H9 (cell line): Measurements from ENCODE around the gene TREML4. TPM values are rescaled to one million over a fixed set of nuclear protein-coding genes. Genes with fewer than 3 reads are reported as not detected.

Source experiments
- DNase-seq: peaks from one replicate; pipeline ENCODE4 v3.0.0-alpha.2; 2017
- H2AFZ ChIP-seq: one replicate; pipeline ENCODE4 v1.6.1; 2013; ENCODE audit warnings: mild to moderate bottlenecking, low read length, control low read depth, moderate library complexity
- H2AK5ac ChIP-seq: 2 replicates; pipeline ENCODE4 v1.6.1; 2013; ENCODE audit warnings: low read length, control low read depth, mixed read lengths; ENCODE audit not compliant: insufficient read length
- H2BK120ac ChIP-seq: one replicate; pipeline ENCODE4 v1.6.1; 2013; ENCODE audit warnings: low read depth, mild to moderate bottlenecking, low read length, control low read depth, inconsistent platforms; ENCODE audit not compliant: poor library complexity, severe bottlenecking
- H2BK12ac ChIP-seq: 2 replicates; pipeline ENCODE4 v1.6.1; 2013; ENCODE audit warnings: low read length, control low read depth, mixed read lengths, low read depth; ENCODE audit not compliant: insufficient read length
- H2BK15ac ChIP-seq: 2 replicates; pipeline ENCODE4 v1.6.1; 2013; ENCODE audit warnings: low read depth, low read length, control low read depth
- H2BK20ac ChIP-seq: one replicate; pipeline ENCODE4 v1.6.1; 2013; ENCODE audit warnings: low read depth, mild to moderate bottlenecking, low read length, control low read depth, inconsistent platforms; ENCODE audit not compliant: poor library complexity, severe bottlenecking
- H2BK5ac ChIP-seq: 2 replicates; pipeline ENCODE4 v1.6.1; 2013; ENCODE audit warnings: low read length, control low read depth, mixed read lengths; ENCODE audit not compliant: insufficient read length
- H3K14ac ChIP-seq: 2 replicates; pipeline ENCODE4 v1.6.1; 2013; ENCODE audit warnings: low read length, control low read depth; ENCODE audit not compliant: insufficient read depth
- H3K18ac ChIP-seq: 2 replicates; pipeline ENCODE4 v1.6.1; 2013; ENCODE audit warnings: low read depth, mild to moderate bottlenecking, mixed read lengths, low read length, control low read depth; ENCODE audit not compliant: insufficient read length
- H3K23ac ChIP-seq: 2 replicates; pipeline ENCODE4 v1.6.1; 2013; ENCODE audit warnings: low read length, control low read depth, mixed read lengths, low read depth; ENCODE audit not compliant: insufficient read length
- H3K23me2 ChIP-seq: 2 replicates; pipeline ENCODE4 v1.6.1; 2013; ENCODE audit warnings: low read depth, mild to moderate bottlenecking, mixed read lengths, low read length, control low read depth; ENCODE audit not compliant: insufficient read length, poor library complexity, severe bottlenecking
- H3K27ac ChIP-seq: 2 replicates; pipeline ENCODE4 v1.5.1; 2013; ENCODE audit warnings: low read length, control low read depth, mixed read lengths, low read depth; ENCODE audit not compliant: insufficient read length
- H3K27me3 ChIP-seq: 2 replicates; pipeline ENCODE4 v1.6.1; 2013; ENCODE audit warnings: low read length, control low read depth, inconsistent platforms; ENCODE audit not compliant: insufficient read depth
- H3K4ac ChIP-seq: 2 replicates; pipeline ENCODE4 v1.6.1; 2013; ENCODE audit warnings: low read depth, mild to moderate bottlenecking, control low read depth, inconsistent platforms, low read length, moderate library complexity
- H3K4me1 ChIP-seq: 2 replicates; pipeline ENCODE4 v1.6.1; 2013; ENCODE audit warnings: low read length, control low read depth, inconsistent platforms; ENCODE audit not compliant: insufficient read depth
- H3K4me2 ChIP-seq: 2 replicates; pipeline ENCODE4 v1.6.1; 2013; ENCODE audit warnings: low read length, control low read depth, mixed read lengths; ENCODE audit not compliant: insufficient read length, insufficient read depth
- H3K56ac ChIP-seq: 2 replicates; pipeline ENCODE4 v1.6.1; 2013; ENCODE audit warnings: low read depth, mild to moderate bottlenecking, mixed read lengths, low read length, control low read depth; ENCODE audit not compliant: insufficient read length
- H3K79me1 ChIP-seq: 2 replicates; pipeline ENCODE4 v1.6.1; 2013; ENCODE audit warnings: low read depth, mild to moderate bottlenecking, moderate library complexity, low read length, control low read depth, inconsistent platforms; ENCODE audit not compliant: insufficient read depth, poor library complexity, severe bottlenecking
- H3K79me2 ChIP-seq: 2 replicates; pipeline ENCODE4 v1.6.1; 2013; ENCODE audit warnings: low read length, control low read depth, inconsistent platforms; ENCODE audit not compliant: insufficient read depth
- H3K9ac ChIP-seq: 2 replicates; pipeline ENCODE4 v1.6.1; 2013; ENCODE audit warnings: low read length, control low read depth, mixed read lengths; ENCODE audit not compliant: insufficient read length; ENCODE audit errors: extremely low read depth
- H3K9me3 ChIP-seq: one replicate; pipeline ENCODE4 v1.6.1; 2013; ENCODE audit warnings: low read depth, low read length, inconsistent platforms; ENCODE audit not compliant: control insufficient read depth
- H3T11ph ChIP-seq: one replicate; pipeline ENCODE4 v1.6.1; 2013; ENCODE audit warnings: mild to moderate bottlenecking, low read length, control low read depth, inconsistent platforms
- H4K20me1 ChIP-seq: one replicate; pipeline ENCODE4 v1.6.1; 2013; ENCODE audit not compliant: control insufficient read depth, insufficient read length, insufficient read depth
- H4K5ac ChIP-seq: 2 replicates; pipeline ENCODE4 v1.6.1; 2013; ENCODE audit warnings: low read depth, mild to moderate bottlenecking, mixed read lengths, low read length, control low read depth; ENCODE audit not compliant: insufficient read length
- H4K8ac ChIP-seq: replicated peaks from 2 replicates; pipeline ENCODE4 v1.6.1; 2013; ENCODE audit warnings: low read length, control low read depth, mixed read lengths, low read depth; ENCODE audit not compliant: insufficient read length
- H4K91ac ChIP-seq: 2 replicates; pipeline ENCODE4 v1.6.1; 2013; ENCODE audit warnings: low read depth, mild to moderate bottlenecking, moderate library complexity, mixed read lengths, low read length, control low read depth; ENCODE audit not compliant: insufficient read length
- H3K27ac Mint-ChIP-seq, 3 experiments: 2 replicates in 2 of 3; 3 replicates in 1 of 3; pipeline ENCODE4 v1.8.0; 2020 to 2021; ENCODE audit warnings: mixed read lengths in 3 of 3, mild to moderate bottlenecking in 1 of 3, moderate library complexity in 1 of 3
- H3K27me3 Mint-ChIP-seq: 2 replicates; pipeline ENCODE4 v1.8.0; 2021; ENCODE audit warnings: low read depth, mild to moderate bottlenecking, moderate library complexity, mixed read lengths
- H3K36me3 Mint-ChIP-seq, 3 experiments: 2 replicates in 2 of 3; 3 replicates in 1 of 3; pipeline ENCODE4 v1.8.0; 2020 to 2021; ENCODE audit warnings: low read depth in 3 of 3, mixed read lengths in 3 of 3; ENCODE audit not compliant: insufficient read depth in 1 of 3
- H3K4me1 Mint-ChIP-seq, 2 experiments: 2 replicates each; pipeline ENCODE4 v1.8.0; 2020; ENCODE audit warnings: mixed read lengths in 2 of 2
- H3K4me3 Mint-ChIP-seq, 2 experiments: 2 replicates in 1 of 2; 3 replicates in 1 of 2; pipeline ENCODE4 v1.8.0; 2020 to 2021; ENCODE audit warnings: mild to moderate bottlenecking in 2 of 2, mixed read lengths in 2 of 2, moderate library complexity in 1 of 2
- H3K9me3 Mint-ChIP-seq, 2 experiments: 2 replicates in 1 of 2; 3 replicates in 1 of 2; pipeline ENCODE4 v1.8.0; 2020; ENCODE audit warnings: mild to moderate bottlenecking in 2 of 2, mixed read lengths in 2 of 2, moderate library complexity in 1 of 2
- WGBS: extraction: QIAGEN DNeasy Blood & Tissue Kit; methylation state at CpG from one replicate; pipeline ENCODE4 v1.1.7; 2013; ENCODE audit warnings: missing lambda C conversion rate, low lambda C conversion rate, mixed read lengths; ENCODE audit not compliant: insufficient read length; ENCODE audit errors: extremely low coverage; 5-methylcytosine and 5-hydroxymethylcytosine counted together
- total RNA-seq: library from RNA; stranded (reverse); gene quantifications from 2 replicates; pipeline ENCODE4 v1.2.1, GENCODE V29; 2021
- TF ChIP-seq, protein P1 (sequence below): fragments of 200-600 bp; sonication (generic); conservative IDR thresholded peaks from 3 replicates; pipeline ENCODE4 v1.8.0; 2021; ENCODE audit warnings: antibody characterized with exemption, mild to moderate bottlenecking

The TREML4 gene
- total RNA-seq, 1 experiment from 2014 or later = not detected

DNA sequence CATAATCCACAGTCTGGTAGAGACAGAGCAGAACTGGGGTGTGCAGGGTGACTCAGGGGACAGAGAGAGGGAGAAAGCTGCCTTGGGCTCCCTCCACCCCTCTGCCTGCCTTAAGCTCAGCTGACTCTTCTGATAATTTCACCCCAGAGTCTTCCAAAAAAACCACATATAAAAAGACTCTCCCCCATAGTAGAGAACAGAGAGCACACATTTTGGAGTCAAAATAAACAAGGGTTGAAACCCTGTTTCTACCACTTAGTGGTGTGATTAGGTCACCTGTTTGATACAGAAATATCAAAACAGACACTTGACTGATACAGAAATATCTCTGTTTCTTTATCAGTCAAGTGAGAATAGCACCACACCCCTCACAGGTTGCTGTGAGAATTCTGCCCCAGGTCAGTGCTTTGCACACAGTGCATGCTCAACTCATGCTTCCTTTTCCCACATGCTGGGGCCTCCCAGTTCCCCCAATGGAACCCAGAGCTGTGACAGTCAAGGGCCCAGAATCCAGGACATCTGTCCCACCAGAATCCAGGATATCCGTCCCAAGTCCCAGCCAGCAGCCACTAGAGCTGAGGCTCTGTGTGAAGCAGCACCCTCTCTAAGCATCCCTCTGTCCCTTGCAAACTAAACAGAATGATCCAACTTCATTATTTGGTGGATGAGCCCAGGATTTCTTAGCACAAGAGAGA is 28.4 kb upstream of the TREML4 start:
- no peaks in the 10 kb centered on the region for H3K9me3 Mint-ChIP-seq
- no peaks in the 10 kb centered on the region for H3K79me1 ChIP-seq
- H4K91ac ChIP-seq = no peak overlapping the region
- no peak for DNase-seq
- no peak overlapping the region for H3K18ac ChIP-seq
- no peaks in the 10 kb centered on the region for H3K36me3 Mint-ChIP-seq
- H2BK5ac ChIP-seq = no peak overlapping the region
- H3K4ac ChIP-seq = no peak overlapping the region
- no peak overlapping the region for H3K4me2 ChIP-seq
- H4K5ac ChIP-seq = no peak overlapping the region
- no peak overlapping the region; a peak in 1 of 7 replicates for H3K27ac Mint-ChIP-seq
- no peaks in the 10 kb centered on the region for H3K9me3 ChIP-seq
- no peak overlapping the region for H2BK15ac ChIP-seq
- no CpG with 5 or more reads among the region's 1 CpG for WGBS
- H2AFZ ChIP-seq = no peak overlapping the region
- no peak overlapping the region for H2BK20ac ChIP-seq
- H2BK120ac ChIP-seq = no peak overlapping the region
- H3K56ac ChIP-seq = no peak overlapping the region
- peaks cover 16% of the 10 kb centered on the region for H3K27me3 Mint-ChIP-seq
- H2AK5ac ChIP-seq = no peak overlapping the region
- no peaks in the 10 kb centered on the region for H3K23me2 ChIP-seq
- H3K14ac ChIP-seq = no peak overlapping the region
- no peak overlapping the region for H3K23ac ChIP-seq
- no peaks in the 10 kb centered on the region for H3K79me2 ChIP-seq
- no peak overlapping the region for H4K8ac ChIP-seq
- no peaks in the 10 kb centered on the region for H3K27me3 ChIP-seq
- no peak overlapping the region for H3T11ph ChIP-seq
- H4K20me1 ChIP-seq = no peaks in the 10 kb centered on the region
- peaks cover 14 to 18% of the 10 kb centered on the region in 2 experiments for H3K4me1 Mint-ChIP-seq
- TF ChIP-seq, protein P1, sequence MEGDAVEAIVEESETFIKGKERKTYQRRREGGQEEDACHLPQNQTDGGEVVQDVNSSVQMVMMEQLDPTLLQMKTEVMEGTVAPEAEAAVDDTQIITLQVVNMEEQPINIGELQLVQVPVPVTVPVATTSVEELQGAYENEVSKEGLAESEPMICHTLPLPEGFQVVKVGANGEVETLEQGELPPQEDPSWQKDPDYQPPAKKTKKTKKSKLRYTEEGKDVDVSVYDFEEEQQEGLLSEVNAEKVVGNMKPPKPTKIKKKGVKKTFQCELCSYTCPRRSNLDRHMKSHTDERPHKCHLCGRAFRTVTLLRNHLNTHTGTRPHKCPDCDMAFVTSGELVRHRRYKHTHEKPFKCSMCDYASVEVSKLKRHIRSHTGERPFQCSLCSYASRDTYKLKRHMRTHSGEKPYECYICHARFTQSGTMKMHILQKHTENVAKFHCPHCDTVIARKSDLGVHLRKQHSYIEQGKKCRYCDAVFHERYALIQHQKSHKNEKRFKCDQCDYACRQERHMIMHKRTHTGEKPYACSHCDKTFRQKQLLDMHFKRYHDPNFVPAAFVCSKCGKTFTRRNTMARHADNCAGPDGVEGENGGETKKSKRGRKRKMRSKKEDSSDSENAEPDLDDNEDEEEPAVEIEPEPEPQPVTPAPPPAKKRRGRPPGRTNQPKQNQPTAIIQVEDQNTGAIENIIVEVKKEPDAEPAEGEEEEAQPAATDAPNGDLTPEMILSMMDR = no peak
- H3K27ac ChIP-seq = no peak overlapping the region
- H3K4me3 Mint-ChIP-seq = no peak overlapping the region; a peak in 1 of 5 replicates
- peaks cover 2% of the 10 kb centered on the region; the same call in 1 of the 2 replicates for H3K4me1 ChIP-seq
- no peak overlapping the region for H3K9ac ChIP-seq
- no peak overlapping the region for H2BK12ac ChIP-seq
